Activated CD8-positive, alpha-beta T cell treated with anti-CD3 and anti-CD28 coated beads for 36 hours (primary cell): ENCODE data around the gene ZC3H12C. TPM values are rescaled to one million over a fixed set of nuclear protein-coding genes. Genes with fewer than 3 reads are reported as not detected.

Source experiments
- ATAC-seq: fragments of 200-7000 bp; cut with Tn5 transposase; one replicate; pipeline ENCODE4 v1.10.0; 2021; ENCODE audit warnings: mild to moderate bottlenecking, moderate library complexity
- CTCF ChIA-PET: fragments of 350-600 bp; sonication (Branson Sonifier 250); formaldehyde crosslinking; loops from one replicate; lab custom pipeline; 2021; ENCODE audit warnings: antibody characterized with exemption; lab: Charles Lee
- POLR2A ChIA-PET: fragments of 350-600 bp; sonication (Branson Sonifier 250); formaldehyde crosslinking; loops from one replicate; lab custom pipeline; 2021; ENCODE audit warnings: antibody characterized with exemption; lab: Charles Lee
- DNase-seq: peaks from one replicate; pipeline ENCODE4 v3.0.0-alpha.2; 2020
- H3K27ac Mint-ChIP-seq: one replicate; pipeline ENCODE4 v1.8.0; 2021; ENCODE audit warnings: mild to moderate bottlenecking, mixed read lengths
- H3K27me3 Mint-ChIP-seq: one replicate; pipeline ENCODE4 v1.8.0; 2021; ENCODE audit warnings: mixed read lengths
- H3K36me3 Mint-ChIP-seq: one replicate; pipeline ENCODE4 v1.8.0; 2021; ENCODE audit warnings: low read depth, mixed read lengths
- H3K4me1 Mint-ChIP-seq: one replicate; pipeline ENCODE4 v1.8.0; 2021; ENCODE audit warnings: low read depth, mixed read lengths
- H3K4me3 Mint-ChIP-seq: one replicate; pipeline ENCODE4 v1.8.0; 2021; ENCODE audit warnings: mild to moderate bottlenecking, moderate library complexity, mixed read lengths
- H3K9me3 Mint-ChIP-seq: one replicate; pipeline ENCODE4 v1.8.0; 2021; ENCODE audit warnings: mixed read lengths
- intact Hi-C: fragments of 100-400 bp; cut with micrococcal nuclease; formaldehyde crosslinking; loops from one replicate; pipeline ENCODE4 v1.10.0; 2022
- total RNA-seq, 2 experiments: library from RNA; stranded (reverse); gene quantifications; one replicate each; pipeline ENCODE4 v1.2.3, GENCODE V29; 2021
- TF ChIP-seq, protein P1 (sequence below): fragments of 200-600 bp; IDR thresholded peaks from one replicate; pipeline ENCODE4 v1.8.0; 2022; ENCODE audit warnings: antibody characterized with exemption, mild to moderate bottlenecking

The ZC3H12C gene
- under 1 TPM; 0.40 to 0.45 TPM for total RNA-seq

DNA sequence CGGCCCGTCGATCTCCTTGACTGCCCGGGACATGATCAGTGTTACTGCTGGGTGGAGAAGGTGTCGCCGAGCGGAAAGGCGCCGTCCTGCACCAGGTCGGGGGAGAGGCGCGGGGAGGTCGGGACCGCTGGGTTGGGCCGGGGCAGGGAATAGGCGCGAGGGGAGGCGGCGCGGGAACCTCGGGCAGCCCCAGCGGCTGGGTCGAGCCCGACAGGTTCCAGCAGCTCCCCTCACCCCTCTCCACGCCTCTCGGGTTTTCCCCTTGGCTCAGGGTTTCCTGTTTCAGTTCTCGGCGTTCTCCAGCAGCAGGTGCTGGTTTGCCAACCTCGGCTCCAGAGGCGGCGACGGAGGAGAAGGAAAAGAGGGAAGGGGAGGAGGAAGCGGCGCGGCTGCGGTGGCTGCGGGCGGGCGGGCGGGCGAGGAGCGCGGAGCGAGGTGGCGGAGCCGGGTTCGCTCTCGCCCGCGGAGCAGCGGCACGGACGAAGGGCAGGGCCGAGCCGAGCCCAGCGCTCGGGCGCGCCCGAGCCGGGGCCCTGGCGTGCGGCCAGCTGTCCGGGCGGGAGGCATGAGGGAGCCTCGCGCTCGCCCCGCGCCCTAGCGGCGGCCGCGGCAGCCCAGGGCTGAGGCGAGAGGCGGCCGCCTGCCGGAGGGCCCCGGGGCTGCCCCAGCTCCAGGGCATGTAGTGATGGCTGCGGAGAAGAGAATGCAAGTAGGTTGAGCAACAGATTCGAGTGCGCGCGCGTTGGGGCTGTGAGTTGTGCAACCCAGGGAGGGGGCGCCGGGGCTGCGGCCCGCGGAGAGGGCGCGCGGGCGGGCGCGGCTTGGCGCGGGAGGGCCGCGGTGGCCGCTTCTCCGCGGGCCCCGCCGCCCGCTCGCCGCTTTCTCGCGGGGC is at the start of gene ZC3H12C:
ZC3H12C (plus strand) TSS at position 878 of the 892 bp plus-strand sequence. CDS start 20 bp downstream, outside the sequence.
- Mint-ChIP-seq H3K27ac (no peak within 1 kb of the TSS), H3K27me3 (peaks cover 47% of the 10 kb centered on the region), H3K4me3 (peak within 1 kb of the TSS; percentile 66), H3K9me3 (no peaks in the 10 kb centered on the region), H3K4me1 (peaks cover 7% of the 10 kb centered on the region), H3K36me3 (no peaks in the 10 kb centered on the region)
- CTCF ChIA-PET: interaction anchor here (1.0 to 1.8 kb wide), 3 partner anchors 9 to 70 kb away, joined by 3 to 7 read pairs (median 3); no protein-coding TSS in a partner anchor
- ATAC-seq: peak; percentile 74
- POLR2A ChIA-PET: no interaction called here
- DNase-seq: peak; percentile 63
- TF ChIP-seq, protein P1, sequence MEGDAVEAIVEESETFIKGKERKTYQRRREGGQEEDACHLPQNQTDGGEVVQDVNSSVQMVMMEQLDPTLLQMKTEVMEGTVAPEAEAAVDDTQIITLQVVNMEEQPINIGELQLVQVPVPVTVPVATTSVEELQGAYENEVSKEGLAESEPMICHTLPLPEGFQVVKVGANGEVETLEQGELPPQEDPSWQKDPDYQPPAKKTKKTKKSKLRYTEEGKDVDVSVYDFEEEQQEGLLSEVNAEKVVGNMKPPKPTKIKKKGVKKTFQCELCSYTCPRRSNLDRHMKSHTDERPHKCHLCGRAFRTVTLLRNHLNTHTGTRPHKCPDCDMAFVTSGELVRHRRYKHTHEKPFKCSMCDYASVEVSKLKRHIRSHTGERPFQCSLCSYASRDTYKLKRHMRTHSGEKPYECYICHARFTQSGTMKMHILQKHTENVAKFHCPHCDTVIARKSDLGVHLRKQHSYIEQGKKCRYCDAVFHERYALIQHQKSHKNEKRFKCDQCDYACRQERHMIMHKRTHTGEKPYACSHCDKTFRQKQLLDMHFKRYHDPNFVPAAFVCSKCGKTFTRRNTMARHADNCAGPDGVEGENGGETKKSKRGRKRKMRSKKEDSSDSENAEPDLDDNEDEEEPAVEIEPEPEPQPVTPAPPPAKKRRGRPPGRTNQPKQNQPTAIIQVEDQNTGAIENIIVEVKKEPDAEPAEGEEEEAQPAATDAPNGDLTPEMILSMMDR: no peak
- intact Hi-C loops: no loop called here

- CTCF ChIA-PET: no interaction called here
- intact Hi-C loops: no loop called here
Measured at GRCh38 chr11:110044226-110044968, 48.8 kb upstream of the ZC3H12C start.

GRCh38 chr11:110046775-110047380 is 46.3 kb upstream of the ZC3H12C start:
- Mint-ChIP-seq H3K36me3 (no peaks in the 10 kb centered on the region), H3K27ac (no peak overlapping the region), H3K4me1 (no peaks in the 10 kb centered on the region), H3K4me3 (no peak overlapping the region), H3K27me3 (peaks cover 3% of the 10 kb centered on the region), H3K9me3 (no peaks in the 10 kb centered on the region)
- TF ChIP-seq, protein P1: no peak
- intact Hi-C loops: no loop called here
- DNase-seq (no peak), ATAC-seq (no peak)
- ChIA-PET POLR2A (no interaction called here), CTCF (no interaction called here)

More at GRCh38 chr11:110044226-110044968, 48.8 kb upstream of the ZC3H12C start:
- ATAC-seq (no peak), DNase-seq (no peak)
- POLR2A ChIA-PET: no interaction called here
- H3K27ac Mint-ChIP-seq: no peak overlapping the region
- H3K4me3 Mint-ChIP-seq: no peak overlapping the region
- no peaks in the 10 kb centered on the region for H3K4me1 Mint-ChIP-seq
- peaks cover 5% of the 10 kb centered on the region for H3K27me3 Mint-ChIP-seq
- H3K9me3 Mint-ChIP-seq: no peaks in the 10 kb centered on the region
- TF ChIP-seq, protein P1: no peak
- no peaks in the 10 kb centered on the region for H3K36me3 Mint-ChIP-seq

DNA sequence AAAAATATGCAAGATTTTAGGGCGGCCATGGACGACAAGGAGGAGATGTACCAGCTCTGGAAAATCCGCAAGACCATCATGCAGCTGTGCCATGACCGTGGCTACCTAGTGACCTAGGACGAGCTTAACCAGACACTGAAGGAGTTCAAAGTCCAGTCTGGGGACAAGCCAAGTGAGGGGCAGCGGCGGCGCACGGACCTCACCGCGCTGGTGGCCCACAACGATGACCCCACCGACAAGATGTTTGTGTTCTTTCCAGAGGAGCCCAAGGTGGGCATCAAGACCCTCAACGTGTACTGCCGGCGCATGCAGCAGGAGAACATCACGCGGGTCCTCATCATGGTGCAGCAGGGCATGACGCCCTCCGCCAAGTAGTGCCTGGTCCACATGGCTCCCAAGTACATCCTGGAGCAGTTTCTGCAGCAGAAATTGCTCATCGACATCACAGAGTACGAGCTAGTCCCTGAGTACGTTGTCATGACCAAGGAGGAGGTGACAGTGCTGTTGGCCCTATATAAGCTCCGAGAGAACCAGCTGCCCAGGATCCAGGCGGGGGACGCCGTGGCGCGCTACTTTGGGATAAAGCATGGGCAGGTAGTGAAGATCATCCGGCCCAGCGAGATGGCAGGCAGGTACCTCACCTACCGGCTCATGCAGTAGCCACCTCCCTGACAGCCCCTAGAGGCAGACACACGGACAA is 43.5 kb upstream of the ZC3H12C start:
- no peaks in the 10 kb centered on the region for H3K36me3 Mint-ChIP-seq
- no peak overlapping the region for H3K27ac Mint-ChIP-seq
- POLR2A ChIA-PET: no interaction called here
- no peak for DNase-seq
- H3K4me1 Mint-ChIP-seq: no peaks in the 10 kb centered on the region
- CTCF ChIA-PET: no interaction called here
- no peak for ATAC-seq
- no peak overlapping the region for H3K4me3 Mint-ChIP-seq
- H3K27me3 Mint-ChIP-seq: no peaks in the 10 kb centered on the region
- TF ChIP-seq, protein P1: no peak
- intact Hi-C loops: no loop called here
- H3K9me3 Mint-ChIP-seq: peaks cover 7% of the 10 kb centered on the region
